IMR-90 (cell line): ENCODE data around the gene PDE4C. TPM values are rescaled to one million over a fixed set of nuclear protein-coding genes. Genes with fewer than 3 reads are reported as not detected.

Experiments
- ATAC-seq: fragments of 200-7000 bp; cut with Tn5 transposase; 2 replicates; pipeline ENCODE4 v1.9.1; 2020; ENCODE audit warnings: low read depth, mild to moderate bottlenecking, moderate library complexity
- BruUV-seq: library from RNA; stranded (reverse); fragments of 400-500 nt; replicated peaks from 2 replicates; lab custom pipeline; 2021; lab: Mats Ljungman, UMichigan
- CTCF ChIA-PET: fragments of 300-600 bp; formaldehyde crosslinking; extraction: SDS; loops from one replicate; lab custom pipeline; 2021; ENCODE audit warnings: antibody characterized with exemption; lab: Yijun Ruan, JAX
- POLR2A ChIA-PET: fragments of 300-600 bp; sonication (Branson Sonifier 250); formaldehyde crosslinking; loops from one replicate; lab custom pipeline; 2022; ENCODE audit warnings: antibody characterized with exemption; ENCODE audit not compliant: unreplicated experiment; lab: Charles Lee
- DNase-seq: peaks from one replicate; pipeline ENCODE4 v3.0.0; 2013
- H2AFZ ChIP-seq: replicated peaks from 2 replicates; pipeline ENCODE3; 2013; ENCODE audit warnings: low read length, mild to moderate bottlenecking; ENCODE audit not compliant: poor library complexity
- H2AK5ac ChIP-seq: 2 replicates; pipeline ENCODE4 v1.6.1; 2013; ENCODE audit warnings: low read depth, low read length, inconsistent platforms
- H2AK9ac ChIP-seq: replicated peaks from 2 replicates; pipeline ENCODE3; 2013; ENCODE audit warnings: mild to moderate bottlenecking, low read depth, low read length, moderate library complexity; ENCODE audit not compliant: poor library complexity
- H2BK120ac ChIP-seq: 2 replicates; pipeline ENCODE4 v1.6.1; 2013; ENCODE audit warnings: low read depth, low read length, inconsistent platforms
- H2BK15ac ChIP-seq: 3 replicates; pipeline ENCODE4 v1.6.1; 2013; ENCODE audit warnings: low read depth, low read length, inconsistent platforms
- H2BK20ac ChIP-seq: 2 replicates; pipeline ENCODE4 v1.6.1; 2013; ENCODE audit warnings: low read depth, mild to moderate bottlenecking, inconsistent platforms, low read length, moderate library complexity
- H2BK5ac ChIP-seq: 2 replicates; pipeline ENCODE4 v1.6.1; 2013; ENCODE audit warnings: mild to moderate bottlenecking, low read depth, low read length, inconsistent platforms; ENCODE audit not compliant: poor library complexity, severe bottlenecking
- H3K14ac ChIP-seq: replicated peaks from 2 replicates; pipeline ENCODE4 v1.6.1; 2013; ENCODE audit warnings: low read depth, low read length, inconsistent platforms
- H3K18ac ChIP-seq: 2 replicates; pipeline ENCODE4 v1.6.1; 2013; ENCODE audit warnings: low read depth, low read length, control low read depth
- H3K23ac ChIP-seq: 2 replicates; pipeline ENCODE4 v1.6.1; 2013; ENCODE audit warnings: low read depth, low read length, inconsistent platforms
- H3K27ac ChIP-seq: 2 replicates; pipeline ENCODE4 v1.5.1; 2013; ENCODE audit warnings: mild to moderate bottlenecking, control low read depth, low read length; ENCODE audit not compliant: insufficient read depth
- H3K27me3 ChIP-seq: 2 replicates; pipeline ENCODE4 v1.6.1; 2013; ENCODE audit warnings: low read length; ENCODE audit not compliant: control insufficient read depth, insufficient read depth
- H3K36me3 ChIP-seq: 2 replicates; pipeline ENCODE4 v1.6.1; 2013; ENCODE audit warnings: low read length, mixed read lengths; ENCODE audit not compliant: control insufficient read depth, insufficient read depth
- H3K4ac ChIP-seq: 2 replicates; pipeline ENCODE4 v1.6.1; 2013; ENCODE audit warnings: low read depth, low read length, inconsistent platforms
- H3K4me1 ChIP-seq: 2 replicates; pipeline ENCODE4 v1.6.1; 2013; ENCODE audit warnings: low read length, mixed read lengths; ENCODE audit not compliant: control insufficient read depth, insufficient read depth
- H3K4me2 ChIP-seq: 2 replicates; pipeline ENCODE4 v1.6.1; 2013; ENCODE audit warnings: low read depth, mild to moderate bottlenecking, control low read depth, low read length, moderate library complexity
- H3K4me3 ChIP-seq: 2 replicates; pipeline ENCODE4 v1.5.1; 2013; ENCODE audit warnings: low read depth, mild to moderate bottlenecking, control low read depth, low read length, moderate library complexity; ENCODE audit not compliant: insufficient read depth
- H3K56ac ChIP-seq: 2 replicates; pipeline ENCODE4 v1.6.1; 2013; ENCODE audit warnings: low read length, inconsistent platforms; ENCODE audit not compliant: insufficient read depth; ENCODE audit errors: extremely low read depth
- H3K79me1 ChIP-seq, 2 experiments: 2 replicates each; pipeline ENCODE4 v1.6.1; 2013; ENCODE audit warnings: low read length in 2 of 2, inconsistent platforms in 1 of 2, low read depth in 1 of 2
- H3K9ac ChIP-seq: 2 replicates; pipeline ENCODE4 v1.6.1; 2013; ENCODE audit warnings: low read depth, low read length, control low read depth
- H3K9me1 ChIP-seq: 2 replicates; pipeline ENCODE4 v1.6.1; 2013; ENCODE audit warnings: low read length, inconsistent platforms; ENCODE audit not compliant: insufficient read depth
- H3K9me3 ChIP-seq: 2 replicates; pipeline ENCODE4 v1.6.1; 2013; ENCODE audit warnings: low read length; ENCODE audit not compliant: control insufficient read depth, insufficient read depth
- H4K20me1 ChIP-seq: 2 replicates; pipeline ENCODE4 v1.6.1; 2013; ENCODE audit warnings: low read length, inconsistent platforms; ENCODE audit not compliant: insufficient read depth
- H4K5ac ChIP-seq: 2 replicates; pipeline ENCODE4 v1.6.1; 2013; ENCODE audit warnings: mild to moderate bottlenecking, low read depth, low read length, control low read depth
- H4K8ac ChIP-seq, 2 experiments: 2 replicates each; pipeline ENCODE4 v1.6.1; 2013; ENCODE audit warnings: low read depth in 2 of 2, low read length in 2 of 2, control low read depth in 1 of 2, inconsistent platforms in 1 of 2
- H4K91ac ChIP-seq: 2 replicates; pipeline ENCODE4 v1.6.1; 2013; ENCODE audit warnings: low read depth, low read length, inconsistent platforms; ENCODE audit not compliant: insufficient read depth
- BHLHE40 ChIP-seq: fragments of 150-350 bp; IDR thresholded peaks from 2 replicates; pipeline ENCODE4 v1.6.1; 2016; ENCODE audit warnings: mild to moderate bottlenecking, low read depth, low read length
- CHD1 ChIP-seq: IDR thresholded peaks from 2 replicates; pipeline ENCODE4 v1.6.1; 2012; ENCODE audit warnings: low read depth, low read length, improper control_type of control experiment
- CTCF ChIP-seq: conservative IDR thresholded peaks from 2 replicates; pipeline ENCODE4 v1.5.1; 2012; ENCODE audit warnings: mild to moderate bottlenecking, low read depth, low read length, improper control_type of control experiment
- ELK1 ChIP-seq: fragments of 150-350 bp; IDR thresholded peaks from 2 replicates; pipeline ENCODE4 v1.6.1; 2016; ENCODE audit warnings: low read depth, mild to moderate bottlenecking, low read length, moderate library complexity, borderline replicate concordance
- FOS ChIP-seq: fragments of 150-350 bp; IDR thresholded peaks from 2 replicates; pipeline ENCODE4 v1.6.1; 2016; ENCODE audit warnings: low read depth, low read length
- MAZ ChIP-seq: IDR thresholded peaks from 2 replicates; pipeline ENCODE4 v1.6.1; 2012; ENCODE audit warnings: low read depth, mild to moderate bottlenecking, low read length, improper control_type of control experiment, moderate library complexity, borderline replicate concordance
- POLR2A ChIP-seq: IDR thresholded peaks from 2 replicates; pipeline ENCODE4 v1.6.1; 2012; ENCODE audit warnings: mild to moderate bottlenecking, low read depth, low read length
- RAD21 ChIP-seq: IDR thresholded peaks from 2 replicates; pipeline ENCODE4 v1.6.1; 2012; ENCODE audit warnings: low read length, improper control_type of control experiment
- RFX5 ChIP-seq: IDR thresholded peaks from 2 replicates; pipeline ENCODE4 v1.8.0; 2012; ENCODE audit warnings: low read depth, mild to moderate bottlenecking, low read length, moderate library complexity
- SMC3 ChIP-seq: fragments of 150-350 bp; IDR thresholded peaks from 2 replicates; pipeline ENCODE4 v1.6.1; 2016; ENCODE audit warnings: low read depth, mild to moderate bottlenecking, antibody characterized with exemption, low read length, moderate library complexity
- USF2 ChIP-seq: fragments of 150-350 bp; IDR thresholded peaks from 2 replicates; pipeline ENCODE4 v1.6.1; 2017; ENCODE audit warnings: mild to moderate bottlenecking, antibody characterized with exemption, low read length, low read depth
- WGBS, 2 experiments: methylation state at CpG; one replicate each; pipeline versions ENCODE4 v1.1.5 to v1.1.7; 2013; ENCODE audit warnings: missing lambda C conversion rate in 2 of 2; ENCODE audit not compliant: insufficient read length in 1 of 2; ENCODE audit errors: extremely low coverage in 2 of 2; 5-methylcytosine and 5-hydroxymethylcytosine counted together
- dilution Hi-C: fragments of 300-500 bp; cut with HindIII; formaldehyde crosslinking; loops from one replicate; pipeline ENCODE4 v1.14.3; 2018; ENCODE audit warnings: low sequenced_read_pairs; ENCODE audit not compliant: unreplicated experiment
- in situ Hi-C: fragments of 300-500 bp; cut with MboI; formaldehyde crosslinking; loops from 3 replicates; pipeline ENCODE4 v1.14.3; 2019; ENCODE audit warnings: low sequenced_read_pairs, inconsistent platforms, mixed read lengths
- intact Hi-C: fragments of 100-400 bp; cut with micrococcal nuclease; formaldehyde crosslinking; loops from 2 replicates; pipeline ENCODE4 v1.10.0; 2022
- polyA plus RNA-seq, 3 experiments: library from polyadenylated mRNA; depleted of rRNA; stranded (reverse); fragments of >200 nt; gene quantifications; 2 replicates each; pipeline ENCODE4 v1.2.3, GENCODE V29; 2012; ENCODE audit warnings: low replicate concordance in 1 of 3
- total RNA-seq: library from RNA; depleted of rRNA; stranded (reverse); fragments of >200 nt; gene quantifications from 2 replicates; pipeline ENCODE4 v1.2.3, GENCODE V29; 2012

PDE4C gene
- total and polyA plus RNA-seq, 2 of the 4 experiments (the other 2 are of a cell fraction) = 0.18 to 0.24 TPM

GRCh38 chr19:18198374-18198773 is 27.9 kb downstream of the PDE4C start:
- no peak overlapping the region for H3K14ac ChIP-seq
- H3K4me3 ChIP-seq = no peak overlapping the region
- H3K9me1 ChIP-seq = peaks cover 12% of the 10 kb centered on the region; the same call in 1 of the 2 replicates
- BruUV-seq = no TSS peak
- no peak overlapping the region for H2AK9ac ChIP-seq
- no peak overlapping the region for H3K18ac ChIP-seq
- H2AFZ ChIP-seq = no peak overlapping the region
- no peak overlapping the region for H4K5ac ChIP-seq
- WGBS, 2 experiments = no CpG with 5 or more reads among the region's 6 CpGs
- DNase-seq (no peak), ATAC-seq (no peak)
- H4K8ac ChIP-seq = no peak overlapping the region
- intact Hi-C loops (no loop called here), in situ Hi-C loops (loop anchor here (5.0 to 10.0 kb wide), 3 partner anchors 44 to 216 kb away; partner anchors contain the start of genes LSM4 and SSBP4), dilution Hi-C loops (no loop called here)
- no peak overlapping the region for H2BK120ac ChIP-seq
- H3K27me3 ChIP-seq = no peaks in the 10 kb centered on the region
- H4K20me1 ChIP-seq = peaks cover 18% of the 10 kb centered on the region
- H2BK15ac ChIP-seq = no peak overlapping the region
- no peak overlapping the region for H2BK20ac ChIP-seq
- no peaks in the 10 kb centered on the region for H3K9me3 ChIP-seq
- ChIA-PET POLR2A (no interaction called here), CTCF (no interaction called here)
- no peak overlapping the region for H3K23ac ChIP-seq
- H3K4me2 ChIP-seq = no peak overlapping the region
- H4K91ac ChIP-seq = no peak overlapping the region
- H2BK5ac ChIP-seq = no peak overlapping the region
- H2AK5ac ChIP-seq = no peak overlapping the region
- H3K27ac ChIP-seq = no peak overlapping the region
- peaks cover 10 to 38% of the 10 kb centered on the region in 2 experiments for H3K79me1 ChIP-seq
- H3K4me1 ChIP-seq = peaks cover 14% of the 10 kb centered on the region
- no peak overlapping the region for H3K56ac ChIP-seq
- H3K9ac ChIP-seq = no peak overlapping the region
- H3K4ac ChIP-seq = no peak overlapping the region
- TF ChIP-seq CTCF = no peak
- TF ChIP-seq BHLHE40 = no peak
- no peak for TF ChIP-seq USF2
- TF ChIP-seq CHD1 = no peak
- TF ChIP-seq SMC3 = no peak
- TF ChIP-seq RAD21 = no peak
- no peak for TF ChIP-seq POLR2A
- no peak for TF ChIP-seq RFX5
- no peak for TF ChIP-seq ELK1
- TF ChIP-seq FOS = no peak
- no peak for TF ChIP-seq MAZ
- H3K36me3 ChIP-seq = peaks cover 33% of the 10 kb centered on the region
